Measurements from ENCODE around the gene TP53TG3E.
"Not testable (repeated sequence)": the region's sequence is repeated elsewhere in the genome, so short reads cannot be mapped to it uniquely, and the experiment has no call there.

Gene TP53TG3E

GRCh38 chr16:33304006-33304405, at the start of gene TP53TG3E:
TSS of gene TP53TG3E (plus strand) at chr16:33304306. CDS start at chr16:33304374, 68 bp downstream.
- not testable (repeated sequence) for DNase-seq

- DNase-seq, result not testable (repeated sequence)
Measured at GRCh38 chr16:33336226-33337012, 32.3 kb downstream of the TP53TG3E start.

GRCh38 chr16:33337627-33338542, 33.8 kb downstream of the TP53TG3E start:
- DNase-seq, result not testable (repeated sequence)

DNA sequence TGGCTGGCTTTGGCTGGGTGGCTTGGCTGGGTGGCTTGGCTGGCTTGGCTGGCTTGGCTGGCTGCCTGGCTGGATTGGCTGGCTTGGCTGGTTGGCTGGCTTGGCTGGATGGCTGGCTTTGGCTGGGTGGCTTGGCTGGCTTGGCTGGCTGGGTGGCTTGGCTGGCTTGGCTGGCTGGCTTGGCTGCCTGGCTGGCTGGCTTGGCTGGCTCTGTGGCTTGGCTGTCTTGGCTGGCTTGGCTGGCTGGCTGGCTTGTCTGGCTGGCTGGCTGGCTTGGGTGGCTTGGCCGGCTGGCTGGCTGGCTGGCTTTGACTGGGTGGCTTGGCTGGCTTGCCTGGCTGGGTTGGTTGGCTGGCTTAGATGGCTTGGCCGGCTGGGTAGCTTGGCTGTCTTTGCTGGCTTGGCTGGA, 34.4 kb downstream of the TP53TG3E start:
- not testable (repeated sequence) for DNase-seq

GRCh38 chr16:33339093-33340061, 35.3 kb downstream of the TP53TG3E start:
- not testable (repeated sequence) for DNase-seq
